ENCODE data around the gene TTC39A. TPM values are rescaled to one million over a fixed set of nuclear protein-coding genes. Genes with fewer than 3 reads are reported as not detected.

The TTC39A gene
- total RNA-seq, 1 donor from 2014 or later: 21.3 TPM

- no peak overlapping the region for H3K4me3 ChIP-seq (ENCODE audit: low read depth, low read length)
- DNase-seq (ENCODE audit: low read depth): no peak
- no peak for TF ChIP-seq CTCF (conservative IDR thresholded peaks at IDR 0.05; ENCODE audit: low read depth, low read length)
These were observed 55.7 kb downstream of the TTC39A start for GRCh38 chr1:51274676-51275075.

GRCh38 chr1:51272916-51273315 is 57.4 kb downstream of the TTC39A start:
- no peak for DNase-seq (ENCODE audit: low read depth)

GRCh38 chr1:51270751-51271150 is 59.6 kb downstream of the TTC39A start:
- no peak for DNase-seq (ENCODE audit: low read depth)
- no peak overlapping the region for H3K4me3 ChIP-seq (ENCODE audit: low read depth, low read length)
- no peak for TF ChIP-seq CTCF (conservative IDR thresholded peaks at IDR 0.05; ENCODE audit: low read depth, low read length)

More at GRCh38 chr1:51272916-51273315, 57.4 kb downstream of the TTC39A start:
- no peak for TF ChIP-seq CTCF (conservative IDR thresholded peaks at IDR 0.05; ENCODE audit: low read depth, low read length)
- no peak overlapping the region for H3K4me3 ChIP-seq (ENCODE audit: low read depth, low read length)

GRCh38 chr1:51268634-51269033 is 61.7 kb downstream of the TTC39A start:
- DNase-seq (ENCODE audit: low read depth): no peak
- no peak for TF ChIP-seq CTCF (conservative IDR thresholded peaks at IDR 0.05; ENCODE audit: low read depth, low read length)
- H3K4me3 ChIP-seq (ENCODE audit: low read depth, low read length): no peak overlapping the region

GRCh38 chr1:51266791-51267190 is 63.6 kb downstream of the TTC39A start:
- no peak for TF ChIP-seq CTCF (conservative IDR thresholded peaks at IDR 0.05; ENCODE audit: low read depth, low read length)
- no peak for DNase-seq (ENCODE audit: low read depth)

GRCh38 chr1:51266181-51266580 is 64.2 kb downstream of the TTC39A start:
- no peak for DNase-seq (ENCODE audit: low read depth)
- no peak for TF ChIP-seq CTCF (conservative IDR thresholded peaks at IDR 0.05; ENCODE audit: low read depth, low read length)
- no peak overlapping the region for H3K4me3 ChIP-seq (ENCODE audit: low read depth, low read length)

More at GRCh38 chr1:51266791-51267190, 63.6 kb downstream of the TTC39A start:
- no peak overlapping the region for H3K4me3 ChIP-seq (ENCODE audit: low read depth, low read length)

- H3K4me3 ChIP-seq (ENCODE audit: low read depth, low read length): no peak overlapping the region
- DNase-seq (ENCODE audit: low read depth): no peak
These were observed 64.7 kb downstream of the TTC39A start for GRCh38 chr1:51265618-51266017.

More at GRCh38 chr1:51265618-51266017, 64.7 kb downstream of the TTC39A start:
- no peak for TF ChIP-seq CTCF (conservative IDR thresholded peaks at IDR 0.05; ENCODE audit: low read depth, low read length)

Measured in epithelial cell of proximal tubule (primary cell).